Measurements from ENCODE around the gene ZNF524. TPM values are rescaled to one million over a fixed set of nuclear protein-coding genes. Genes with fewer than 3 reads are reported as not detected.
"Not testable (repeated sequence)": the region's sequence is repeated elsewhere in the genome, so short reads cannot be mapped to it uniquely, and the experiment has no call there.

Gene ZNF524
- total and polyA plus RNA-seq, 4 donors = 13.2 to 38.8 (median 15.4) TPM

GRCh38 chr19:55563261-55563690, 36.8 kb upstream of the ZNF524 start:
- no peak overlapping the region for H3K27ac ChIP-seq (ENCODE audit: low read depth in 1 of 2, low read length in 2 of 2)
- DNase-seq = no peak

GRCh38 chr19:55566823-55567222, 33.3 kb upstream of the ZNF524 start:
- no peaks in the 10 kb centered on the region for H3K36me3 ChIP-seq (ENCODE audit: control insufficient read depth in 1 of 2, insufficient read depth in 2 of 2, low read length in 1 of 2)
- WGBS, 2 donors = 29 to 37% methylated on average over 9 of the region's 9 CpGs
- H3K4me3 ChIP-seq (ENCODE audit: low read length in 2 of 2) = no peak overlapping the region
- ATAC-seq (ENCODE audit: low FRiP score) (no peak), DNase-seq (no peak)
- intact Hi-C loops (cut with DNase I) = no loop called here
- H3K9me3 ChIP-seq (ENCODE audit: control insufficient read depth, low read length) = no peaks in the 10 kb centered on the region
- H3K27me3 ChIP-seq (ENCODE audit: control insufficient read depth in 1 of 2, insufficient read depth in 2 of 2, low read length in 1 of 2) = no peaks in the 10 kb centered on the region
- no peaks in the 10 kb centered on the region for H3K4me1 ChIP-seq (ENCODE audit: control insufficient read depth in 1 of 2, insufficient read depth in 2 of 2, low read length in 2 of 2)
- H3K27ac ChIP-seq (ENCODE audit: low read depth in 1 of 2, low read length in 2 of 2) = no peak overlapping the region

More at GRCh38 chr19:55563261-55563690, 36.8 kb upstream of the ZNF524 start:
- H3K9me3 ChIP-seq (ENCODE audit: control insufficient read depth, low read length) = peaks cover 2% of the 10 kb centered on the region
- H3K36me3 ChIP-seq (ENCODE audit: control insufficient read depth in 1 of 2, insufficient read depth in 2 of 2, low read length in 1 of 2) = no peaks in the 10 kb centered on the region
- ATAC-seq (ENCODE audit: low FRiP score) = no peak
- no peaks in the 10 kb centered on the region for H3K27me3 ChIP-seq (ENCODE audit: control insufficient read depth in 1 of 2, insufficient read depth in 2 of 2, low read length in 1 of 2)
- H3K4me3 ChIP-seq (ENCODE audit: low read length in 2 of 2) = no peak overlapping the region
- 10 to 12% methylated on average over 12 of the region's 12 CpGs for WGBS, 2 donors
- intact Hi-C loops (cut with DNase I) = no loop called here
- H3K4me1 ChIP-seq (ENCODE audit: control insufficient read depth in 1 of 2, insufficient read depth in 2 of 2, low read length in 2 of 2) = no peaks in the 10 kb centered on the region

DNA sequence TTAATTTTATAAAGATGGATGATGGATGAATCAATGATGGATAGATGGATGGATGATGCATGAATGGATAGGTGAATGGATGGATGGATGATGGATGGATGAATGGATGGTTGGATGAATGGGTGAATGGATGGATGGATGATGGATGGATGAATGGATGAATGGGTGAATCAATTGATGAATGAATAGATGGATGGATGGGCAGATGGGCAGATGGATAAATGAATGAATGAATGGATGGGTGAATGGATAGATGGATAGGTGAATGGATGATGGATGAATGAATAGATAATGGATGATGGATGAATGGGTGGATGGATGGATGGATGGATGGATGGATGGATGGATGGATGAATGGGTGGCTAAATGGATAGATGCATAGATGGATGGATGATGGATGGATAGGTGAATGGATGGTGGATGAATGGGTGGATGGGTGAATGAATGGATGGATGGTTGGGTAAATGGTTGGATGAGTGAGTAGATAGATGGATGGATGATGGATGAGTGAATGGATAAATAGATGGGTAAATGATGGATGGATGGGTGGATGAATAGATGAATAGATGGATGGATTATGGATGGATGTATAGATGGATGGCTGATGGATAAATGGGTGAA, 32.3 kb upstream of the ZNF524 start:
- DNase-seq (no peak), ATAC-seq (ENCODE audit: low FRiP score) (no peak)
- no peaks in the 10 kb centered on the region for H3K4me1 ChIP-seq (ENCODE audit: control insufficient read depth in 1 of 2, insufficient read depth in 2 of 2, low read length in 2 of 2)
- H3K36me3 ChIP-seq (ENCODE audit: control insufficient read depth in 1 of 2, insufficient read depth in 2 of 2, low read length in 1 of 2) = no peaks in the 10 kb centered on the region
- H3K4me3 ChIP-seq (ENCODE audit: low read length in 2 of 2) = no peak overlapping the region
- H3K27ac ChIP-seq (ENCODE audit: low read depth in 1 of 2, low read length in 2 of 2) = no peak overlapping the region
- intact Hi-C loops (cut with DNase I) = no loop called here
- H3K9me3 ChIP-seq (ENCODE audit: control insufficient read depth, low read length) = no peaks in the 10 kb centered on the region
- no peaks in the 10 kb centered on the region for H3K27me3 ChIP-seq (ENCODE audit: control insufficient read depth in 1 of 2, insufficient read depth in 2 of 2, low read length in 1 of 2)

- H3K27me3 ChIP-seq (ENCODE audit: control insufficient read depth in 1 of 2, insufficient read depth in 2 of 2, low read length in 1 of 2); H3K27ac ChIP-seq (ENCODE audit: low read depth in 1 of 2, low read length in 2 of 2); ATAC-seq (ENCODE audit: low FRiP score); H3K4me3 ChIP-seq (ENCODE audit: low read length in 2 of 2); H3K36me3 ChIP-seq (ENCODE audit: control insufficient read depth in 1 of 2, insufficient read depth in 2 of 2, low read length in 1 of 2); H3K4me1 ChIP-seq (ENCODE audit: control insufficient read depth in 1 of 2, insufficient read depth in 2 of 2, low read length in 2 of 2); intact Hi-C loops (cut with DNase I); H3K9me3 ChIP-seq (ENCODE audit: control insufficient read depth, low read length); DNase-seq: not testable (repeated sequence)
- WGBS, 2 donors = 89 to 92% methylated on average over 5 of the region's 5 CpGs
These were observed 30.6 kb upstream of the ZNF524 start for GRCh38 chr19:55569477-55569876.

GRCh38 chr19:55573929-55574328, 26.2 kb upstream of the ZNF524 start:
- H3K27me3 ChIP-seq (ENCODE audit: control insufficient read depth in 1 of 2, insufficient read depth in 2 of 2, low read length in 1 of 2); H3K4me1 ChIP-seq (ENCODE audit: control insufficient read depth in 1 of 2, insufficient read depth in 2 of 2, low read length in 2 of 2); H3K27ac ChIP-seq (ENCODE audit: low read depth in 1 of 2, low read length in 2 of 2); intact Hi-C loops (cut with DNase I); ATAC-seq (ENCODE audit: low FRiP score); H3K9me3 ChIP-seq (ENCODE audit: control insufficient read depth, low read length); H3K4me3 ChIP-seq (ENCODE audit: low read length in 2 of 2); H3K36me3 ChIP-seq (ENCODE audit: control insufficient read depth in 1 of 2, insufficient read depth in 2 of 2, low read length in 1 of 2); DNase-seq: not testable (repeated sequence)
- 88 to 90% methylated on average over 6 of the region's 6 CpGs for WGBS, 2 donors

GRCh38 chr19:55576746-55577145, 23.3 kb upstream of the ZNF524 start:
- no peaks in the 10 kb centered on the region for H3K27me3 ChIP-seq (ENCODE audit: control insufficient read depth in 1 of 2, insufficient read depth in 2 of 2, low read length in 1 of 2)
- no peak overlapping the region for H3K27ac ChIP-seq (ENCODE audit: low read depth in 1 of 2, low read length in 2 of 2)
- no peaks in the 10 kb centered on the region for H3K4me1 ChIP-seq (ENCODE audit: control insufficient read depth in 1 of 2, insufficient read depth in 2 of 2, low read length in 2 of 2)
- H3K36me3 ChIP-seq (ENCODE audit: control insufficient read depth in 1 of 2, insufficient read depth in 2 of 2, low read length in 1 of 2) = peaks cover 0 to 2% of the 10 kb centered on the region in 2 donors
- DNase-seq (no peak), ATAC-seq (ENCODE audit: low FRiP score) (no peak)
- 87 to 91% methylated on average over 5 of the region's 5 CpGs for WGBS, 2 donors
- H3K4me3 ChIP-seq (ENCODE audit: low read length in 2 of 2) = no peak overlapping the region
- intact Hi-C loops (cut with DNase I) = no loop called here
- H3K9me3 ChIP-seq (ENCODE audit: control insufficient read depth, low read length) = no peaks in the 10 kb centered on the region

DNA sequence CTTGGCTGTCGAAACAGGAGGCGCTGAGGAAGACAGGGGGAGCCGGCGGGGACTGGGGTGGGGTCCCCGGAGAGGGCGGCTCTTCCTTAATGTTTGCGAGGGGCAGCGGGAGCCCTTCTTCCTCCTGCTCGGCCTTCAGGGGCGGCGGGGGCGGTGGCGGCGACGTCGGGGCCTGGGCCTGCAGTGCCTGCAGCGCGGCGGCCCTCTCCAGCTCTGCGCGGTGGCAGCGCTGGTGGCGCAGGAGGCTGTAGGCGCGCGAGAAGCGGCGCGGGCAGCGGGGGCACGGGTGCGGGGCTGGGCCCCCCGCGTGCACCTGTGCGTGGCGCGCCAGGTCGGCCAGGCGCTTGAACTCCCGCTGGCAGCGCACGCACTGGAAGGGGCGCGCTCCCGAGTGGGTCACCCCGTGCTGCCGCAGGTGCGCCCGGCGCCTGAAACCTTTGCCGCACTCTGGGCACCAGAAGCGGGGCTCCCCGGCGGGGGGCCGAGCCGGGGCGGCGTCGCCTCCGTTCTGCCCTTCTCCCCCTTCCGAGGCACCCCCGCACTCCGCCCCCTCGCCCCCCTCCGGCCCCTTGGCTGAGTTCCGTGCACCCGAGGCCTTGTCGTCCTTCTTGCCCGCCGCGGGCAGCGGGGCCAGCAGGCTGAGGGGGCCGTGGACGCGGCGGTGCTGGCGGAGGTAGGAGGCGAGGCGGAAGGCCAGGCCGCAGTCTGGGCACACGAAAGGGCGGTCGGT, 21.9 kb upstream of the ZNF524 start:
- peaks cover 0 to 2% of the 10 kb centered on the region in 2 donors for H3K36me3 ChIP-seq (ENCODE audit: control insufficient read depth in 1 of 2, insufficient read depth in 2 of 2, low read length in 1 of 2)
- DNase-seq = no peak
- H3K27ac ChIP-seq (ENCODE audit: low read depth in 1 of 2, low read length in 2 of 2) = no peak overlapping the region
- intact Hi-C loops (cut with DNase I) = no loop called here
- H3K4me1 ChIP-seq (ENCODE audit: control insufficient read depth in 1 of 2, insufficient read depth in 2 of 2, low read length in 2 of 2) = no peaks in the 10 kb centered on the region
- 96% methylated on average over 69 to 83 of the region's 83 CpGs for WGBS, 2 donors
- no peak for ATAC-seq (ENCODE audit: low FRiP score)
- H3K9me3 ChIP-seq (ENCODE audit: control insufficient read depth, low read length) = no peaks in the 10 kb centered on the region
- H3K4me3 ChIP-seq (ENCODE audit: low read length in 2 of 2) = no peak overlapping the region
- no peaks in the 10 kb centered on the region for H3K27me3 ChIP-seq (ENCODE audit: control insufficient read depth in 1 of 2, insufficient read depth in 2 of 2, low read length in 1 of 2)

GRCh38 chr19:55578761-55579747, 21.0 kb upstream of the ZNF524 start:
- DNase-seq = no peak
- Histone ChIP-seq H3K9me3 (ENCODE audit: control insufficient read depth, low read length) (no peaks in the 10 kb centered on the region), H3K27me3 (ENCODE audit: control insufficient read depth in 1 of 2, insufficient read depth in 2 of 2, low read length in 1 of 2) (no peaks in the 10 kb centered on the region), H3K4me3 (ENCODE audit: low read length in 2 of 2) (no peak overlapping the region), H3K36me3 (ENCODE audit: control insufficient read depth in 1 of 2, insufficient read depth in 2 of 2, low read length in 1 of 2) (peaks cover 0 to 2% of the 10 kb centered on the region in 2 donors), H3K27ac (ENCODE audit: low read depth in 1 of 2, low read length in 2 of 2) (no peak overlapping the region), H3K4me1 (ENCODE audit: control insufficient read depth in 1 of 2, insufficient read depth in 2 of 2, low read length in 2 of 2) (no peaks in the 10 kb centered on the region)
- 95 to 97% methylated on average over 75 to 90 of the region's 90 CpGs for WGBS, 2 donors
- intact Hi-C loops (cut with DNase I) = no loop called here
- ATAC-seq (ENCODE audit: low FRiP score) = no peak
